ENCODE measurements around the gene ADAM12.

The ADAM12 gene

DNA sequence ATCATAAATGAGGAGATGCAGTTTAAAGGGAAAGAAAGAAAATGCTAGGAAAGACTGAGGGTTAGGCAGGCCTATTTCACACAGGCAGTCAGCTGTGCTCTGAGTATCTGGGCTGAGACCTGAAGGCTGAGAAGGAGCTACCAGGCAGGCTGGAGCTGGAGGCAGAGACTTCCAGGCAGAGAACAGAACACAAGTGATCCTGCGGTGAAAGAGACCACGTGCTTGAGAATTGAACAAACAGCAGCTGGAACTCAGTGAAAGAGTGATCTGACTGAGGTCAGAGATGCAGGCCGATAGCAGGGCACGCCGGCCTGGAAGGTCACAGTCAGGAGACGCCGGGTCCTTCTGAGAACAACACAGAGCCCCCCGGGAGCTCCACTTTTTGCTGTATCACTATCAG is 147.8 kb downstream of the ADAM12 start:
- TF ChIP-seq ZNF565 (CRISPR knock-in tag; conservative IDR thresholded peaks at IDR 0.05; ENCODE audit: low read depth) = no peak
- TF ChIP-seq ZFP30 (CRISPR knock-in tag; IDR thresholded peaks at IDR 0.05) = no peak
- TF ChIP-seq, protein P1, sequence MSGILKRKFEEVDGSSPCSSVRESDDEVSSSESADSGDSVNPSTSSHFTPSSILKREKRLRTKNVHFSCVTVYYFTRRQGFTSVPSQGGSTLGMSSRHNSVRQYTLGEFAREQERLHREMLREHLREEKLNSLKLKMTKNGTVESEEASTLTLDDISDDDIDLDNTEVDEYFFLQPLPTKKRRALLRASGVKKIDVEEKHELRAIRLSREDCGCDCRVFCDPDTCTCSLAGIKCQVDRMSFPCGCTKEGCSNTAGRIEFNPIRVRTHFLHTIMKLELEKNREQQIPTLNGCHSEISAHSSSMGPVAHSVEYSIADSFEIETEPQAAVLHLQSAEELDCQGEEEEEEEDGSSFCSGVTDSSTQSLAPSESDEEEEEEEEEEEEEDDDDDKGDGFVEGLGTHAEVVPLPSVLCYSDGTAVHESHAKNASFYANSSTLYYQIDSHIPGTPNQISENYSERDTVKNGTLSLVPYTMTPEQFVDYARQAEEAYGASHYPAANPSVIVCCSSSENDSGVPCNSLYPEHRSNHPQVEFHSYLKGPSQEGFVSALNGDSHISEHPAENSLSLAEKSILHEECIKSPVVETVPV (CRISPR knock-in tag; IDR thresholded peaks at IDR 0.05) = no peak
- TF ChIP-seq PPARA (CRISPR knock-in tag; IDR thresholded peaks at IDR 0.05; ENCODE audit: borderline replicate concordance) = no peak
- TF ChIP-seq SNAI2 (CRISPR knock-in tag; IDR thresholded peaks at IDR 0.05) = no peak
- TF ChIP-seq ARNTL (CRISPR knock-in tag; IDR thresholded peaks at IDR 0.05; ENCODE audit: borderline replicate concordance, low read depth) = no peak
- TF ChIP-seq, protein P2, sequence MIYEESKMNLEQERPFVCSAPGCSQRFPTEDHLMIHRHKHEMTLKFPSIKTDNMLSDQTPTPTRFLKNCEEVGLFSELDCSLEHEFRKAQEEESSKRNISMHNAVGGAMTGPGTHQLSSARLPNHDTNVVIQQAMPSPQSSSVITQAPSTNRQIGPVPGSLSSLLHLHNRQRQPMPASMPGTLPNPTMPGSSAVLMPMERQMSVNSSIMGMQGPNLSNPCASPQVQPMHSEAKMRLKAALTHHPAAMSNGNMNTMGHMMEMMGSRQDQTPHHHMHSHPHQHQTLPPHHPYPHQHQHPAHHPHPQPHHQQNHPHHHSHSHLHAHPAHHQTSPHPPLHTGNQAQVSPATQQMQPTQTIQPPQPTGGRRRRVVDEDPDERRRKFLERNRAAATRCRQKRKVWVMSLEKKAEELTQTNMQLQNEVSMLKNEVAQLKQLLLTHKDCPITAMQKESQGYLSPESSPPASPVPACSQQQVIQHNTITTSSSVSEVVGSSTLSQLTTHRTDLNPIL (CRISPR knock-in tag; IDR thresholded peaks at IDR 0.05; ENCODE audit: low read depth) = no peak
- no peak for TF ChIP-seq PATZ1 (CRISPR knock-in tag; IDR thresholded peaks at IDR 0.05; ENCODE audit: borderline replicate concordance)
- no peak for ATAC-seq

- ATAC-seq = no peak
- no peak for TF ChIP-seq ZFP3 (CRISPR knock-in tag; IDR thresholded peaks at IDR 0.05)
Observed at GRCh38 chr10:126239844-126240243, 148.4 kb downstream of the ADAM12 start.

DNA sequence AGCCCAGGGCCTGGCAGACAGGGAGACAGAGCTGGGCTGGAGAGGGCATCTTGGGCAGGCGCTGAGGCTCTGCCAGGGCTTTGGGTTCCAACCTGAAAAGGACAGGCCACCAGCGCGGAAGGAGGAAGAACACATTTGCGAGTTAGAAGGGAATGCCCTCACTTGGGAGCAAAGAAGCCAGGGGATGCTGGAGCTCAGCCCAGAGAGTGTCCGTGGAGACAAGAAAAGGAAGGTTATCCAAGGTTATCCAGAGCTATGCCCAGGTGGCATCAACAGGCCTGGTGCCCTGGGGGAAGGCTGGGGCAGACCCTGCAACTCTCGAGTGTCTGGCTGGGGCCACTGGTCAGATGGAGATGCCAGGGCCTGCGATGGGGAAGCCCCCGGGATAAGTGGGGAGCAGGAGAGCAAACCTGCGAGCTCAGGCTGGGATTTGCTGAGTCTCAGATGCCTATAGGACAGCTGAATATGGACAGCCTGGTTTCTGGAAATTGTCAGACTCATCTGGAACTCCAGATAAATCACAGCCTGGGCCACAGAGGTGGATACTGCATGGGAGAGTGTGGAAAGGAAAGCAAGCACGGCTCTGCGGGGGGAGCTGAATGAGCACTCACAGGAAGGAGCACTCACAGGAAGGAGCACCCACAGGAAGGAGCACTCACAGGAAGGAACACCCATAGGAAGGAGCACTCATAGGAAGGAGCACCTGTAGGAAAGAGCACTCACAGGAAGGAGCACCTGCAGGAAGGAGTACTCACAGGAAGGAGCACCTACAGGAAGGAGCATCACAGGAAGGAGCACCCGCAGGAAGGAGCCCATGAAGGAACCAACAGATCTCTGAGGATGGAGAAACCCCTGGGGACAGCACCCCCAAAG is 152.1 kb downstream of the ADAM12 start:
- TF ChIP-seq ARNTL (CRISPR knock-in tag; IDR thresholded peaks at IDR 0.05; ENCODE audit: borderline replicate concordance, low read depth) (no peak), PATZ1 (CRISPR knock-in tag; IDR thresholded peaks at IDR 0.05; ENCODE audit: borderline replicate concordance) (no peak), SNAI2 (CRISPR knock-in tag; IDR thresholded peaks at IDR 0.05) (no peak), ISL1 (CRISPR knock-in tag; IDR thresholded peaks at IDR 0.05) (no peak), BACH2 (CRISPR knock-in tag; IDR thresholded peaks at IDR 0.05; ENCODE audit: borderline replicate concordance) (no peak), PPARA (CRISPR knock-in tag; IDR thresholded peaks at IDR 0.05; ENCODE audit: borderline replicate concordance) (no peak)
- TF ChIP-seq, protein P2 (CRISPR knock-in tag; IDR thresholded peaks at IDR 0.05; ENCODE audit: low read depth) = no peak
- TF ChIP-seq, protein P1 (CRISPR knock-in tag; IDR thresholded peaks at IDR 0.05) = no peak

GRCh38 chr10:126235091-126235978 is 152.9 kb downstream of the ADAM12 start:
- ATAC-seq = no peak; the same call in 2 of the 3 replicates
- TF ChIP-seq ZNF8 (CRISPR knock-in tag; IDR thresholded peaks at IDR 0.05) (no peak), ISL1 (CRISPR knock-in tag; IDR thresholded peaks at IDR 0.05) (no peak), CSDC2 (CRISPR knock-in tag; IDR thresholded peaks at IDR 0.05) (no peak), ESRRG (CRISPR knock-in tag; IDR thresholded peaks at IDR 0.05) (no peak), ARNTL (CRISPR knock-in tag; IDR thresholded peaks at IDR 0.05; ENCODE audit: borderline replicate concordance, low read depth) (no peak), ZFP3 (CRISPR knock-in tag; IDR thresholded peaks at IDR 0.05) (no peak), PPARA (CRISPR knock-in tag; IDR thresholded peaks at IDR 0.05; ENCODE audit: borderline replicate concordance) (no peak), ZC3H10 (CRISPR knock-in tag; IDR thresholded peaks at IDR 0.05) (no peak), PATZ1 (CRISPR knock-in tag; IDR thresholded peaks at IDR 0.05; ENCODE audit: borderline replicate concordance) (no peak)
- TF ChIP-seq, protein P3, sequence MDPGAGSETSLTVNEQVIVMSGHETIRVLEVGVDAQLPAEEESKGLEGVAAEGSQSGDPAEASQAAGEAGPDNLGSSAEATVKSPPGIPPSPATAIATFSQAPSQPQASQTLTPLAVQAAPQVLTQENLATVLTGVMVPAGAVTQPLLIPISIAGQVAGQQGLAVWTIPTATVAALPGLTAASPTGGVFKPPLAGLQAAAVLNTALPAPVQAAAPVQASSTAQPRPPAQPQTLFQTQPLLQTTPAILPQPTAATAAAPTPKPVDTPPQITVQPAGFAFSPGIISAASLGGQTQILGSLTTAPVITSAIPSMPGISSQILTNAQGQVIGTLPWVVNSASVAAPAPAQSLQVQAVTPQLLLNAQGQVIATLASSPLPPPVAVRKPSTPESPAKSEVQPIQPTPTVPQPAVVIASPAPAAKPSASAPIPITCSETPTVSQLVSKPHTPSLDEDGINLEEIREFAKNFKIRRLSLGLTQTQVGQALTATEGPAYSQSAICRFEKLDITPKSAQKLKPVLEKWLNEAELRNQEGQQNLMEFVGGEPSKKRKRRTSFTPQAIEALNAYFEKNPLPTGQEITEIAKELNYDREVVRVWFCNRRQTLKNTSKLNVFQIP (CRISPR knock-in tag; IDR thresholded peaks at IDR 0.05; ENCODE audit: borderline replicate concordance, low read depth) = no peak

More for the DNA sequence above, 152.1 kb downstream of the ADAM12 start:
- ATAC-seq = peak; percentile 68
